Measurements from ENCODE around the gene COX4I2.
"Not testable (repeated sequence)": the region's sequence is repeated elsewhere in the genome, so short reads cannot be mapped to it uniquely, and the experiment has no call there.

Gene COX4I2

DNA sequence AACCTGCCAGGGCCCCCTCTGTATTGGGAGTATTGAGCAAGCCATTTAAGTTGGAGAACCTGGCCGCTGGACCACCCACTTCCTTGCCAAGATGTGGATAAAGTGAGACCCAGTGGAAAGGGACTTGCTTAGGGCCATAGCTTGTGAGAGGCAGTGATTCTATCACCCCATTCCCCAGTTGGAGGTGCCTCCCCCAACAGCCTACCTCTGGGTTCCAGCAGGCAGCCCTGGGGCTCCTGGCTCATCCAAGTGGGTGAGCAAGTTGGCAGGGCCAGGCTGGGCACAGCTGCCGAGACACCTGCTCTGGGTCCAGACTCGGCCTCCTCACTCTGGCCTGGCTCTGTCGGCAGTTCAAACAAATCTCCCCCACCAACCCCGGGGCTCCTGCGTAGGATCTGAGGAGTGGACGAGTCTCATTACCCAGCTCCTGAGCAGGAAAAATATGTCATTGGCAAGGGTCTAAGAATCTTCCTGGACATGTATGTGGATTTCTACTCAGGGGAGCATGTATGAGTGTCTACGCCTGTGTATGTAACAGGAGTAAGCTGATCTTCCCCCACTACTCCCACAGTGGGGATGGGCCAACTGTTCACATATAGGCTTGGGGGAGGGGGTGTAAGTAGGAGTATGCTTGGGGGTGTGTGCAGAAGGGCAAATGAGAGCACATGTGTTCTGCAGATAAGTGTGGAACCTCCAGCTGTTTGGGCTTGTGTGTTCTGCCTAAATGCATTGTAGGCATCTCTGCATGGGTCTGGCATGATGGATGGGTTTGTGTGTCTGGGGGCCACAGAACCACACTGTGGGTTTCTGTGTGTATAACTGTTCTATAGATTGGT is 30.7 kb upstream of the COX4I2 start:
- intact Hi-C loops (cut with DNase I): no loop called here
- DNase-seq: peak in 1 of 10 donors; percentile 69

GRCh38 chr20:31607640-31608250 is 30.0 kb upstream of the COX4I2 start:
- intact Hi-C loops (cut with DNase I): no loop called here
- DNase-seq: no peak

- intact Hi-C loops (cut with DNase I): no loop called here
Measured at GRCh38 chr20:31608251-31608945, 29.3 kb upstream of the COX4I2 start.

GRCh38 chr20:31612271-31612640 is 25.5 kb upstream of the COX4I2 start:
- DNase-seq: peak in 2 of 10 donors; percentile 16 to 54
- intact Hi-C loops (cut with DNase I): loop anchor here (2.0 kb wide), 1 partner anchor 49 kb away; no protein-coding TSS in a partner anchor

More at GRCh38 chr20:31608251-31608945, 29.3 kb upstream of the COX4I2 start:
- peak in 7 of 10 donors; percentile 34 to 91 (median 41) for DNase-seq

DNA sequence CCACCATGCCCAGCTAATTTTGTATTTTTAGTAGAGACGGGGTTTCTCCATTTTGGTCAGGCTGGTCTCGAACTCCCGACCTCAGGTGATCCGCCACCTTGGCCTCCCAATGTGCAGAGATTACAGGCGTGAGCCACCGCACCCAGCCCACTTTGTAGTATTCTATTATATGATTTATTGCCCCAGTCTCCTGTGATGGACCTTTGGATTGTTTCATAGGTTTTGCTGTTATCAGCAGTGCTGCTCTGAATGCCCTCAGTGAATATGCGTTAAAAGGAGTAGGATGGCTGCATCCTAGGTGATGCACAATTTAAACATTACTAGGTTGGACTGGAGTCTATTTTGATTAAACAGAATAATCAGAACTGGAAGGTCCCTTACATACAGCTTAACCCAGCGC is 22.3 kb upstream of the COX4I2 start:
- peak in 1 of 10 donors; percentile 28 for DNase-seq
- intact Hi-C loops (cut with DNase I): no loop called here

GRCh38 chr20:31617432-31618104 is 20.1 kb upstream of the COX4I2 start:
- intact Hi-C loops (cut with DNase I): no loop called here
- no peak for DNase-seq

- intact Hi-C loops (cut with DNase I): no loop called here
- DNase-seq: no peak
Measured at GRCh38 chr20:31620246-31620645, 17.5 kb upstream of the COX4I2 start.

DNA sequence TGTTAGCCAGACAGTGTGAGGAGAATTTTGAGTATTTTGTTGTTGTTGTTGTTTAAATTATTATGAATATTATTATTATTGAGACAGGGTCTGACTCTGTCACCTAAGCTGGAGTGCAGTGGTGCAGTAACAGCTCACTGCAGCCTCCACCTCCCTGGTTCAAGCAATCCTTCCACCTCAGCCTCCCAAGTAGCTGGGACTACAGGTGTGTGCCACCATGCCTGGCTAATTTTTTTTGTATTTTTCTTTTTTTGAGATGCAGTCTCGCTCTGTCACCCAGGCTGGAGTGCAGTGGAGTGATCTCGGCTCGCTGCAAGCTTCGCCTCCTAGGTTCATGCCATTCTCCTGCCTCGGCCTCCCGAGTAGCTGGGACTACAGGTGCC is 14.6 kb upstream of the COX4I2 start:
- DNase-seq; intact Hi-C loops (cut with DNase I): not testable (repeated sequence)

DNA sequence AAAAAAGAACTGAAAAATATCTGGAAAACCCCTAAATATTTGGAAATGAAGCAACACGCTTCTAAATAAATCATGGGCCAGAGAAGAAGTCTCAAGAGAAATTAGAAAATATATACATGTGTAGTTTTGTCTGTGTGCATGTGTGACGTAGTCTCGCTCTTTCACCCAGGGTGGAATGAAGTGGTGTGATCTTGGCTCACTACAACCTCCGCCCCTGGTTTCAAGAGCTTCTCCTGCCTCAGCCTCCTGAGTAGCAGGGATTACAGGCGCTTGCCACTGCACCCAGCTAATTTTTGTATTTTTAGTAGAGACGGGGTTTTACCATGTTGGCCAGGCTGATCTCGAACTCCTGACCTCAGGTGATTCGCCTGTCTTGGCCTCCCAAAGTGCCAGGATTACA is 11.2 kb upstream of the COX4I2 start:
- DNase-seq; intact Hi-C loops (cut with DNase I): not testable (repeated sequence)

GRCh38 chr20:31628057-31628456 is 9.7 kb upstream of the COX4I2 start:
- DNase-seq; intact Hi-C loops (cut with DNase I): not testable (repeated sequence)

DNA sequence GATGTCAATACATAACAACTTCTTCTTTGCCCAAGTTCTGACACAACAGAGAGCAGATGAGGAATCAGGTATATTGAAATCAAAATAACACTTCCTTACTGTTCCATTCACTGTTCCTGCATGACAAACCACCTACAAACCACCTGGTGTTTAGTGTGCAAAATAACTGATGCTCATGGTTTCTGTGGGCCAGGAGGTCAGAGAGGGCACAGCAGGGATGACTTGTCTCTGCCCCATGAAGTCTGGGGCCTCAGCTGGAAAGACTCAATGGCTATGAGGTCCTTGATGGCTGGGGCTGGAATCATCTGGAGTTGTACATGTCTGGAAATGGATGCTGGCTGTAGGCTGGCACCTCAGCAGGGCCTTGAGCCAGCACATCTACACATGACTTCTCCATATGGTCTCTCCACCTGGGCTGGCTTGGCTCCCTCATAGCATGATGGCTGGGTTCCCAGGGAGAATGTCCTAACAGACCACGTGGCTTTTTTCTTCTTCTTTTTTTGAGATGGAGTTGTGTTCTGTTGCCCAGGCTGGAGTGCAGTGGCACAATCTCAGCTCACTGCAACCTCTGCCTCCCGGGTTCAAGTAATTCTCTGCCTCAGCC is 7.4 kb upstream of the COX4I2 start:
- intact Hi-C loops (cut with DNase I): no loop called here
- peak in 2 of 10 donors; percentile 14 to 29 for DNase-seq

- intact Hi-C loops (cut with DNase I): no loop called here
- DNase-seq: no peak
Measured at GRCh38 chr20:31632548-31633338, 5.0 kb upstream of the COX4I2 start.

- intact Hi-C loops (cut with DNase I): no loop called here
- no peak for DNase-seq
Measured at GRCh38 chr20:31633339-31633914, 4.3 kb upstream of the COX4I2 start.

DNA sequence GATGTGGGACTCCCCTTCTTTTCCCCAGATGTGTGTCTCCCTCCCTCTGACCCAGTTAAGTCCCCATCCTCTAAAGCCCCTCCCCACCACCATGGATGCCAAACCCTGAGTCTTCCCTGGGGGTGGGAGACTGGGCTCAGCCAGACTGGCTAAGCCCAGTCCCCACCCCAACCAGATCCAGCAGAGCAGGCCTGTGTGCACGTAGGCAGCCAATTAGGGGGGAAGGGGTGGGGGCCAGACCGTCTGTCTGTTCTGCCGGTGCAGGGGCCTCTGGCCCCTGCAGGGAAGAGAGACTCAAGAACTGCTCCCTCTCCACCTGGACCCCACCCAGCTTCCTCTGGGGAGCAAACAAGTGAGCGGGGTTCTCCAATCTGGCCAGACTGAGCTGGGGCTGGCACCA is 605 bp downstream of the COX4I2 start:
- intact Hi-C loops (cut with DNase I): no loop called here
- DNase-seq: peak in 1 of 10 donors; percentile 33

- peak in 1 of 10 donors; percentile 45 for DNase-seq
- intact Hi-C loops (cut with DNase I): no loop called here
Measured at GRCh38 chr20:31638816-31639215, 1.1 kb downstream of the COX4I2 start.

GRCh38 chr20:31640259-31640658 is 2.5 kb downstream of the COX4I2 start:
- no peak for DNase-seq
- intact Hi-C loops (cut with DNase I): no loop called here

- intact Hi-C loops (cut with DNase I): no loop called here
- no peak for DNase-seq
Measured at GRCh38 chr20:31641391-31641790, 3.7 kb downstream of the COX4I2 start.

DNA sequence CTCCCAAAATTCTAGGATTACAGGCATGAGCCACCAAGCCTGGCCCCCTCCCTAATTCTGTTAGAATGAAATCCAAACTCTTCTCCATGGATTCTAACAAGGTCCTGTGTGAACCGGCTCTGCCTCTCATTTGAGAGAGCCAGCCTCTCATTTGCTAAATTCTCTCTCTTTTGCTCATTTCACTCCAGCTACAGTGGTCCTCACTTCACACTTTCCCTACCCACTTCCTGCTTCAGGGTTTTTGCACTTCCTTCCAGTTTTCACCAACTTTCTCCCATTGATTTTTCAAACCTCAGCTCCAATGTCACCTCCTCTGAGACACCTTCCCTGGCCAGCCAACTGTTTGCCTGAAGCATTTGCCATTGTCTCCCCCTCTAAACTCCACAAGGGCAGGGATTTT is 5.1 kb downstream of the COX4I2 start:
- DNase-seq: no peak
- intact Hi-C loops (cut with DNase I): no loop called here

DNA sequence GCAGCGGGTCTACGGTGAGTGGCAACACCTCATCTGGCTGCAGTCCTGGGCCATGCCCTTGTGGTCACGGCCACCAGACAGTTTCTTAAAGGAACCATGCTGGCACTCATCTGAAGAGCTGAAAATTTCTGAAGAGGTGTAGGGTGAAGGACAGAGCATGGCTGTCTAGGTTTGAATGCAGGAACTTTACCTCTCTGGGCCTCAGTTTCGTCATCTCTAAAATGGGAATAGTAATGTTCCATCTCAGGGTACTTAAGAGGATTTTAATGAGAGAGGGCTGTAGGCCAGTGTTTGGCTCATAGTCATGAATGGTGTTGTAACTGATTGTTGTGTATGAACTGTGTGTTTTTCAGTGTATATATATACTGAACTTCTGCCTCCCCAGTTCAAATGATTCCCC is 5.8 kb downstream of the COX4I2 start:
- intact Hi-C loops (cut with DNase I): no loop called here
- DNase-seq: no peak

Data from posterior cingulate gyrus (tissue), 11 donors.